Endothelial cell of umbilical vein (primary cell): Measurements from ENCODE around the gene IRF2. TPM values are rescaled to one million over a fixed set of nuclear protein-coding genes. Genes with fewer than 3 reads are reported as not detected.

Experiments used
- BruUV-seq: library from RNA; stranded (reverse); fragments of 400-500 nt; replicated peaks from 2 replicates; lab custom pipeline; 2021; lab: Mats Ljungman, UMichigan
- CTCF ChIA-PET: fragments of 300-600, 350-600 bp; sonication (Branson Sonifier 250); formaldehyde crosslinking; loops from one replicate; lab custom pipeline; 2021; ENCODE audit warnings: antibody characterized with exemption, inconsistent platforms; lab: Charles Lee
- POLR2A ChIA-PET: fragments of 300-600, 350-600 bp; sonication (Branson Sonifier 250); formaldehyde crosslinking; loops from one replicate; lab custom pipeline; 2021; ENCODE audit warnings: antibody characterized with exemption, inconsistent platforms; lab: Charles Lee
- DNase-seq: peaks from one replicate; pipeline ENCODE4 v3.0.0-alpha.2; 2011; ENCODE audit warnings: low read depth, low spot score
- FAIRE-seq: peaks from 2 replicates; lab custom pipeline; 2011; peaks lifted over from hg19 to GRCh38; lab: Jason Lieb, UNC
- H2AFZ ChIP-seq: 2 replicates; pipeline ENCODE4 v1.6.0; 2012; ENCODE audit warnings: low read depth, low read length, control low read depth, inconsistent platforms
- H3K27ac ChIP-seq: 2 replicates; pipeline ENCODE4 v1.5.1; 2011; ENCODE audit warnings: low read depth, mild to moderate bottlenecking, control low read depth, low read length, moderate library complexity; ENCODE audit not compliant: insufficient read depth
- H3K27me3 ChIP-seq, 2 experiments: 2 replicates each; pipeline versions ENCODE4 v1.6.0 to v1.6.1; 2011; ENCODE audit warnings: low read length in 2 of 2, mixed read lengths in 1 of 2; ENCODE audit not compliant: control insufficient read depth in 2 of 2, insufficient read depth in 2 of 2
- H3K36me3 ChIP-seq, 2 experiments: 2 replicates in 1 of 2; 3 replicates in 1 of 2; pipeline ENCODE4 v1.5.1; 2011; ENCODE audit warnings: low read length in 2 of 2, mild to moderate bottlenecking in 1 of 2, moderate library complexity in 1 of 2; ENCODE audit not compliant: control insufficient read depth in 2 of 2, insufficient read depth in 2 of 2; ENCODE audit errors: extremely low read depth in 1 of 2
- H3K4me1 ChIP-seq: 3 replicates; pipeline ENCODE4 v1.5.1; 2011; ENCODE audit warnings: mild to moderate bottlenecking, low read length; ENCODE audit not compliant: control insufficient read depth, insufficient read depth; ENCODE audit errors: extremely low read depth
- H3K4me2 ChIP-seq: 2 replicates; pipeline ENCODE4 v1.6.1; 2011; ENCODE audit warnings: low read length, control low read depth, mixed read lengths; ENCODE audit not compliant: insufficient read depth
- H3K4me3 ChIP-seq, 3 experiments: fragments of 200-600 bp in 1 of 3; sonication (generic), shearing (Covaris generic) in 1 of 3; replicated peaks in 1 of 3; 2 replicates each; pipeline ENCODE4 v1.5.1; 2011 to 2016; ENCODE audit warnings: control low read depth in 3 of 3, low read length in 3 of 3, mild to moderate bottlenecking in 2 of 3, inconsistent platforms in 1 of 3, low read depth in 1 of 3, moderate library complexity in 1 of 3; ENCODE audit not compliant: insufficient read depth in 1 of 3
- H3K79me2 ChIP-seq: 2 replicates; pipeline ENCODE4 v1.6.0; 2012; ENCODE audit warnings: low read length, inconsistent platforms; ENCODE audit not compliant: control insufficient read depth, insufficient read depth
- H3K9ac ChIP-seq: replicated peaks from 2 replicates; pipeline ENCODE3; 2011; ENCODE audit warnings: low read length, control low read depth; ENCODE audit not compliant: insufficient read depth; ENCODE audit errors: extremely low read depth
- H3K9me1 ChIP-seq: replicated peaks from 3 replicates; pipeline ENCODE4 v1.6.0; 2011; ENCODE audit warnings: mild to moderate bottlenecking, low read length; ENCODE audit not compliant: control insufficient read depth, insufficient read depth; ENCODE audit errors: extremely low read depth
- H3K9me3 ChIP-seq: replicated peaks from 2 replicates; pipeline ENCODE4 v1.5.1; 2012; ENCODE audit warnings: low read length, inconsistent platforms; ENCODE audit not compliant: control insufficient read depth, insufficient read depth
- H4K20me1 ChIP-seq: replicated peaks from 2 replicates; pipeline ENCODE3; 2011; ENCODE audit warnings: mild to moderate bottlenecking, low read length; ENCODE audit not compliant: control insufficient read depth, insufficient read depth; ENCODE audit errors: extremely low read depth
- CTCF ChIP-seq, 2 donors: IDR thresholded peaks; 1 replicate in 1 of 2; 2 replicates in 1 of 2; pipeline ENCODE4 v1.5.1; 2011; ENCODE audit warnings: low read length in 2 of 2, mild to moderate bottlenecking in 2 of 2, moderate library complexity in 2 of 2, control low read depth in 1 of 2, inconsistent platforms in 1 of 2, low read depth in 1 of 2; ENCODE audit not compliant: insufficient read depth in 1 of 2; ENCODE audit errors: extremely low read depth in 1 of 2
- FOS ChIP-seq: IDR thresholded peaks from 2 replicates; pipeline ENCODE4 v1.6.1; 2011; ENCODE audit warnings: mild to moderate bottlenecking, low read length, moderate library complexity, borderline replicate concordance; ENCODE audit not compliant: insufficient read depth
- GATA2 ChIP-seq: IDR thresholded peaks from 2 replicates; pipeline ENCODE4 v1.7.0; 2011; ENCODE audit warnings: low read depth, mild to moderate bottlenecking, moderate library complexity, mixed read lengths, low read length; ENCODE audit not compliant: insufficient read length, insufficient read depth
- JUN ChIP-seq: IDR thresholded peaks from 2 replicates; pipeline ENCODE4 v1.6.1; 2011; ENCODE audit warnings: borderline replicate concordance, low read depth; ENCODE audit not compliant: insufficient read length, insufficient read depth
- MAX ChIP-seq: IDR thresholded peaks from 2 replicates; pipeline ENCODE4 v1.6.1; 2011; ENCODE audit not compliant: insufficient read depth, insufficient read length
- MYC ChIP-seq: IDR thresholded peaks from one replicate; pipeline ENCODE4 v1.6.1; 2011; ENCODE audit warnings: mild to moderate bottlenecking, low read depth, low read length
- POLR2A ChIP-seq: IDR thresholded peaks from 2 replicates; pipeline ENCODE4 v1.6.1; 2012; ENCODE audit warnings: low read depth, mild to moderate bottlenecking, control low read depth, low read length
- dilution Hi-C: fragments of 300-500 bp; cut with MboI; formaldehyde crosslinking; loops from one replicate; pipeline ENCODE4 v1.15.0; 2019; ENCODE audit warnings: low sequenced_read_pairs; ENCODE audit not compliant: extremely low pct_ligation_motif_present
- intact Hi-C: fragments of 100-400 bp; cut with micrococcal nuclease; formaldehyde crosslinking; loops from one replicate; pipeline ENCODE4 v1.10.0; 2022
- polyA plus RNA-seq, 4 experiments: library from polyadenylated mRNA; depleted of rRNA in 3 of 4; stranded (reverse) in 3 of 4; unstranded in 1 of 4; fragments of >200 nt; gene quantifications; 2 replicates each; pipeline versions ENCODE4 v1.2.1 to v1.2.3, GENCODE V29; 2011 to 2012; ENCODE audit warnings: missing spikeins in 1 of 4
- total RNA-seq: library from RNA; stranded (reverse); gene quantifications from 2 replicates; pipeline ENCODE4 v1.2.3, GENCODE V29; 2021

Gene IRF2
- total and polyA plus RNA-seq, 2 donors (not counting 3 experiments of a cell fraction or from before 2014, with no cell fraction given), result 26.9 to 27.6 TPM

- H4K20me1 ChIP-seq, result no peaks in the 10 kb centered on the region
- H3K4me3 ChIP-seq, result no peak overlapping the region
- H3K4me2 ChIP-seq, result no peak overlapping the region
- H3K27me3 ChIP-seq, result no peaks in the 10 kb centered on the region
- DNase-seq, result no peak
- intact Hi-C loops (no loop called here), dilution Hi-C loops (no loop called here)
- no peak for FAIRE-seq
- BruUV-seq, result no TSS peak
- POLR2A ChIA-PET, result no interaction called here
- TF ChIP-seq GATA2 (no peak), POLR2A (no peak), MAX (no peak), JUN (no peak), FOS (no peak), CTCF (IDR thresholded peaks at IDR 0.05; ENCODE audit: extremely low read depth in 1 of 2, insufficient read depth in 1 of 2, low read depth in 1 of 2, low read length in 2 of 2) (no peak), MYC (no peak)
- H2AFZ ChIP-seq, result no peak overlapping the region
- no peaks in the 10 kb centered on the region for H3K9me1 ChIP-seq
- no peak overlapping the region for H3K27ac ChIP-seq
- no peaks in the 10 kb centered on the region for H3K36me3 ChIP-seq
- no peaks in the 10 kb centered on the region for H3K9me3 ChIP-seq
- peaks cover 31% of the 10 kb centered on the region for H3K79me2 ChIP-seq
- peaks cover 5% of the 10 kb centered on the region for H3K4me1 ChIP-seq
- CTCF ChIA-PET, result no interaction called here
- no peak overlapping the region for H3K9ac ChIP-seq
Measured at GRCh38 chr4:184463158-184463557, 11.2 kb downstream of the IRF2 start.
